Measurements from ENCODE around the gene GYS1. TPM values are rescaled to one million over a fixed set of nuclear protein-coding genes. Genes with fewer than 3 reads are reported as not detected.
"Not testable (repeated sequence)": the region's sequence is repeated elsewhere in the genome, so short reads cannot be mapped to it uniquely, and the experiment has no call there.

GYS1 gene
- total and polyA plus RNA-seq, 2 donors, result 14.0 to 22.2 TPM

- not testable (repeated sequence) for H3K27me3 ChIP-seq (ENCODE audit: control insufficient read depth in 2 of 2, insufficient read depth in 1 of 2, low read length in 1 of 2); DNase-seq (ENCODE audit: low read depth in 6 of 9, low spot score in 9 of 9)
- WGBS, result 95% methylated on average over 5 of the region's 8 CpGs
Observed at GRCh38 chr19:49030323-49030722, 37.2 kb upstream of the GYS1 start.

DNA sequence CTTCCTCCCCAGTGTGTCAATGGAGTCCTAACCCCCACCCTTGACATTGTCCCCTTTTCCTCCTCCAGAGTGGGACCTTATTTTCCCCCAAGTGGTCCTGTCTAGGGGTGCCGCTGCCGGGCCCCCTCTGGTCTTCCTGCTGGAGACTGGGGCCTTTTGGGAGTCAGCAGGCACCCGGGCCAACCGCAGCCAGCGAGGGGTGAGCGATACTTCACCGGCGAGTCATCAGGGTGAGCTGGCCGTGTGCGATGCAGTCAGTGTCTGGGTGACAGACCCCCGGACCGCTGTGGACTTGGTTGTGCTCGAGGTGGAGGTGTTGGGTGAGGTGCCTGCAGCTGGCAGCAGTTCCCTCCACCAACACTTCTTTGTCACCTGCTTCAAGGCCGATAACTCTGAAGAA is 36.6 kb upstream of the GYS1 start:
- H3K27ac ChIP-seq (ENCODE audit: low read depth in 1 of 2, low read length in 1 of 2); DNase-seq (ENCODE audit: low read depth in 6 of 9, low spot score in 9 of 9); H3K4me3 ChIP-seq (ENCODE audit: low read length in 2 of 2); H3K36me3 ChIP-seq (ENCODE audit: control insufficient read depth in 2 of 2, insufficient read depth in 2 of 2, low read length in 1 of 2); H3K4me1 ChIP-seq (ENCODE audit: control insufficient read depth in 2 of 2, insufficient read depth in 2 of 2, low read length in 2 of 2); H3K27me3 ChIP-seq (ENCODE audit: control insufficient read depth in 2 of 2, insufficient read depth in 1 of 2, low read length in 1 of 2); H3K9me3 ChIP-seq (ENCODE audit: control insufficient read depth in 2 of 2, insufficient read depth in 1 of 2, low read length in 1 of 2): not testable (repeated sequence)
- 93% methylated on average over 14 of the region's 14 CpGs for WGBS

More at GRCh38 chr19:49030323-49030722, 37.2 kb upstream of the GYS1 start:
- not testable (repeated sequence) for H3K9me3 ChIP-seq (ENCODE audit: control insufficient read depth in 2 of 2, insufficient read depth in 1 of 2, low read length in 1 of 2); H3K4me3 ChIP-seq (ENCODE audit: low read length in 2 of 2); H3K36me3 ChIP-seq (ENCODE audit: control insufficient read depth in 2 of 2, insufficient read depth in 2 of 2, low read length in 1 of 2); H3K4me1 ChIP-seq (ENCODE audit: control insufficient read depth in 2 of 2, insufficient read depth in 2 of 2, low read length in 2 of 2); H3K27ac ChIP-seq (ENCODE audit: low read depth in 1 of 2, low read length in 1 of 2)

DNA sequence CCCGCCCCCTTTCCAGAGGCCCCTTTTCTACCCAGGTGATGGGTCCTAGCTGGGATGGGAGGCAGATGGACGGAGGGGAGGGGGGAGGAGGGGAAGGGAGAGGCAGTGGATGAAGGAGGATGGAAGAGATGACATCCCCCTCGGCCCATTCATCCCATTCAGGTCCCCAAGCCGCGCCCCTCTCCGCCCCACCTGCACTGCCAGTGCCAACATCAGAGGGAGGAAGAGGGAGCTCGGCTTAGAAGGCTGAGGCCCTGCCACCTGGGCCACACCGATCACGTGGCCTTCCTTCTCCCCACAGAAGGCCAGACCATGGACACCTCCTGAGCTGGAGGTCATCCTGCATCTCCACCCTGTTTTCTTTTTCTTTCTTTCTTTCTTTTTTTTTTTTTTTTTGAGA is 35.6 kb upstream of the GYS1 start:
- H3K27ac ChIP-seq (ENCODE audit: low read depth in 1 of 2, low read length in 1 of 2); H3K27me3 ChIP-seq (ENCODE audit: control insufficient read depth in 2 of 2, insufficient read depth in 1 of 2, low read length in 1 of 2); DNase-seq (ENCODE audit: low read depth in 6 of 9, low spot score in 9 of 9); H3K4me3 ChIP-seq (ENCODE audit: low read length in 2 of 2); H3K36me3 ChIP-seq (ENCODE audit: control insufficient read depth in 2 of 2, insufficient read depth in 2 of 2, low read length in 1 of 2); H3K4me1 ChIP-seq (ENCODE audit: control insufficient read depth in 2 of 2, insufficient read depth in 2 of 2, low read length in 2 of 2); H3K9me3 ChIP-seq (ENCODE audit: control insufficient read depth in 2 of 2, insufficient read depth in 1 of 2, low read length in 1 of 2): not testable (repeated sequence)
- 89% methylated on average over 9 of the region's 9 CpGs for WGBS

DNA sequence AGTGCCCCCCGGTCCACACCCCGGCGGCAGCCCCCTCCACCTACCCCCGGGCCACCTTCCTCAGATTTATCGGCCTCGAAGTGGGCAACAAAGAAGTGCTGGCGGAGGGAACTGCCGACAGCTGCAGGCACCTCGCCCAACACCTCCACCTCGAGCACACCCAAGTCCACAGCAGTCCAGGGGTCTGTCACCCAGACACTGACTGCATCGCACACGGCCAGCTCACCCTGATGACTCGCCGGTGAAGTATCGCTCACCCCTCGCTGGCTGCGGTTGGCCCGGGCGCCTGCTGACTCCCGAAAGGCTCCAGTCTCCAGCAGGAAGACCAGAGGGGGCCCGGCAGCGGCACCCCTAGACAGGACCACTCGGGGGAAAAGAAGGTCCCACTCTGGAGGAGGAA is 32.5 kb upstream of the GYS1 start:
- WGBS, result 91% methylated on average over 23 of the region's 23 CpGs
- not testable (repeated sequence) for H3K9me3 ChIP-seq (ENCODE audit: control insufficient read depth in 2 of 2, insufficient read depth in 1 of 2, low read length in 1 of 2); H3K27ac ChIP-seq (ENCODE audit: low read depth in 1 of 2, low read length in 1 of 2); DNase-seq (ENCODE audit: low read depth in 6 of 9, low spot score in 9 of 9); H3K4me1 ChIP-seq (ENCODE audit: control insufficient read depth in 2 of 2, insufficient read depth in 2 of 2, low read length in 2 of 2); H3K36me3 ChIP-seq (ENCODE audit: control insufficient read depth in 2 of 2, insufficient read depth in 2 of 2, low read length in 1 of 2); H3K4me3 ChIP-seq (ENCODE audit: low read length in 2 of 2)
- H3K27me3 ChIP-seq (ENCODE audit: control insufficient read depth in 2 of 2, insufficient read depth in 1 of 2, low read length in 1 of 2), result peaks cover 0 to 19% of the 10 kb centered on the region in 2 donors

DNA sequence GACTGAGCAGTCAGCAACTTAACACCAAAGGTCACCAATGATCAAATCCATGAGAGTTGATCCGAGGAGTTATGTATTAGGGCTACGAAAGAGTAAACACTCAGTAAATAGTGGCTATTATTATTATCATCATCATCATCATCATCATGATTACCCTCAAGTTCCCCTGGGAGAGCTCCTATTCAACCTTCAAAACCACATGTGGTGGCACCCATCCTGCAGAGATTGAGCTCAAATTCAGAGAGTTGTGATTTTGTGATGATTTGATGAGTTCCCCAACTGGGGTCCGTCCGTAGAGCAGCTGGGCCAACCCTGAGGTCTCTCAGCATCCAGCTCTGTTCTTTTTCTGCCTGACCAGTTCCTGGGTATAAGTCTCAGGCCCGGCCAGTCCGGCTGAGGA is 32.0 kb upstream of the GYS1 start:
- peaks cover 4 to 24% of the 10 kb centered on the region in 2 donors for H3K27me3 ChIP-seq (ENCODE audit: control insufficient read depth in 2 of 2, insufficient read depth in 1 of 2, low read length in 1 of 2)
- H3K9me3 ChIP-seq (ENCODE audit: control insufficient read depth in 2 of 2, insufficient read depth in 1 of 2, low read length in 1 of 2); H3K4me3 ChIP-seq (ENCODE audit: low read length in 2 of 2); DNase-seq (ENCODE audit: low read depth in 6 of 9, low spot score in 9 of 9); H3K36me3 ChIP-seq (ENCODE audit: control insufficient read depth in 2 of 2, insufficient read depth in 2 of 2, low read length in 1 of 2); H3K4me1 ChIP-seq (ENCODE audit: control insufficient read depth in 2 of 2, insufficient read depth in 2 of 2, low read length in 2 of 2); H3K27ac ChIP-seq (ENCODE audit: low read depth in 1 of 2, low read length in 1 of 2): not testable (repeated sequence)
- WGBS, result 93% methylated on average over 4 of the region's 6 CpGs

DNA sequence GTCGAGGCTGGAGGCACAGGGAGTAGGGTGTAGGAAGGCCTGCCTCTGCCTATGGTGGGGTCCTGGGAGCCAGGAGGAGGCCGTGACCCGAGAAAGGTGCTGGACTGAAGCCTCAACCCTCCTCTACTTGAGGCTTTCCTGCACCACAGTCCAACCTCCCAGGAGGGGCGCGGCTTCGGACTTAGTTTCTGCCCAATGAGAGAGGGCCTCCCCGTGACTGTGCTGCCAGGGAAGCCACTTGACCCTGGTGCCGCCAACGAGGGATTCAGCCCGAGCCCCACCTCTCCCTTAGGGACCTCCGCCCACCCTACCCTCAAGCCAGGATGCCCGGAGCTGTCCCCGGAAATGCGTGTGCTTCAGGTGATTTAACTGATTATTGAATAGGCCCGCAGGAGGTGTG is 31.1 kb upstream of the GYS1 start, which contains the start of gene CGB3:
Gene CGB3 (minus strand): TSS at position 101 of the 400 bp plus-strand sequence. CDS start 362 bp downstream, outside the sequence.
- H3K4me3 ChIP-seq (ENCODE audit: low read length in 2 of 2); H3K36me3 ChIP-seq (ENCODE audit: control insufficient read depth in 2 of 2, insufficient read depth in 2 of 2, low read length in 1 of 2); H3K27ac ChIP-seq (ENCODE audit: low read depth in 1 of 2, low read length in 1 of 2); H3K9me3 ChIP-seq (ENCODE audit: control insufficient read depth in 2 of 2, insufficient read depth in 1 of 2, low read length in 1 of 2); DNase-seq (ENCODE audit: low read depth in 6 of 9, low spot score in 9 of 9); H3K4me1 ChIP-seq (ENCODE audit: control insufficient read depth in 2 of 2, insufficient read depth in 2 of 2, low read length in 2 of 2): not testable (repeated sequence)
- 77% methylated on average over 15 of the region's 15 CpGs for WGBS
- H3K27me3 ChIP-seq (ENCODE audit: control insufficient read depth in 2 of 2, insufficient read depth in 1 of 2, low read length in 1 of 2), result peaks cover 10 to 32% of the 10 kb centered on the region in 2 donors

DNA sequence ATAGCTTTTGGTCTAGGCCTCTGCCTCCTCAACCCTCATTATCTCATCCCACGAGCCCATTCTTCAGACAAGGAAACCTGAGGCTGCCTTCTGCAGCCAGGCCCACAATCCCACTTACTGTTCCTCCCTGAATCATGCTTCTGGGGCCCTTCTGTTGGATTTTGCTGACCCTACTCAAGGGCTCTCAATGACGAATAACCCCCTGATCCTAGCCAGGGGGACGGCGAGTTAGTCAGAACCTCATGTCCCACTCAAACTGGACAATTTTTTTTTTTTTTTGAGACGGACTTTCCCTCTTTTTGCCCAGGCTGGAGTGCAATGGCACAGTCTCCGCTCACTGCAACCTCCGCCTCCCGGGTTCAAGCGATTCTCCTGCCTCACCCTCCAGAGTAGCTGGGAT is 29.0 kb upstream of the GYS1 start:
- WGBS, result 96% methylated on average over 9 of the region's 9 CpGs
- H3K27me3 ChIP-seq (ENCODE audit: control insufficient read depth in 2 of 2, insufficient read depth in 1 of 2, low read length in 1 of 2), result peaks cover 16 to 53% of the 10 kb centered on the region in 2 donors
- H3K4me1 ChIP-seq (ENCODE audit: control insufficient read depth in 2 of 2, insufficient read depth in 2 of 2, low read length in 2 of 2), result peaks cover 3 to 14% of the 10 kb centered on the region in 2 donors
- H3K9me3 ChIP-seq (ENCODE audit: control insufficient read depth in 2 of 2, insufficient read depth in 1 of 2, low read length in 1 of 2), result no peaks in the 10 kb centered on the region
- H3K27ac ChIP-seq (ENCODE audit: low read depth in 1 of 2, low read length in 1 of 2), result no peak overlapping the region
- H3K4me3 ChIP-seq (ENCODE audit: low read length in 2 of 2), result no peak overlapping the region
- DNase-seq (ENCODE audit: low read depth in 6 of 9, low spot score in 9 of 9), result no peak
- H3K36me3 ChIP-seq (ENCODE audit: control insufficient read depth in 2 of 2, insufficient read depth in 2 of 2, low read length in 1 of 2), result no peaks in the 10 kb centered on the region

DNA sequence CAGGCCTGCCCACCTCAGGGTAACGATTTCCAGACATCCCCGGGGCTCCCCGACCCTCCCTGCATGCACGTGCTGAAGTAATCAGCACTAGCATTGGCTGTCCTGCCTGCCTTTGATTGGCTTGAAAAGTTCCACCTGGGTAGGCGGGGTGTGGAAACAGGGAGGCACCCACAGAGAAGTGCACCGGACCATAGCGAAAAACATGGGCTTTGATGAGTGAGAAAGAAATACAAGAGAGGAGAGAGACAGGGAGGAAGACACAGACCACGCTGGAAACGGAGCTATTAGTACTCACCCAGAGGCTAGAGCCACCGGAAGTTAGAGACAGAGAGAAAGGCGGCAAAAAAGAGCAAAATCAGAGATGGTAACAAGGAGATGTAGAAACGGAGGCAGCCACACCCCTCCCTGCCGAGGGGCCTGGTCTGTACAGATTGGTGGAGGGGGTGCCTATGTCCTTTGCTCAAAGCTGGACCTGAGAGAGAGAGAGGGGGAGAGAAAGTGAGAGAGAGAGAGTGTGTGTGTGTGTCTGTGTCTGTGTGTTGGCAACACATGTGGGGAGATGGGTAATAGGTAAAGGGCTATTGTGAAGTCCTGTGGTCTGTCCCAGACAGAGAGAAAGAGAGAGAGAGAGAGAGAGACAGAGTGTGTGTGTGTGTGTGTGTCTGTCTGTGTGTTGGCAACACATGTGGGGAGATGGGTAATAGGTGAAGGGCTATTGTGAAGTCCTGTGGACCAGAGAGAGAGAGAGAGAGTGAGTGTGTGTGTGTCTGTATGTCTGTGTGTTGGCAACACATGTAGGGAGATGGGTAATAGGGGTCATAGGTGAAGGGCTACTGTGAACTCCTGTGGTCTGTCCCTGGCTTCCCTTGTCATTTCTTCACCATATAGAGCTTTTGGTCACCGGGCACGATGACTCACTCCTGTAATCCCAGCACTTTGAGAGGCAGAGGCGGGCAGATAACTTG is 28.1 kb upstream of the GYS1 start:
- Histone ChIP-seq H3K27ac (ENCODE audit: low read depth in 1 of 2, low read length in 1 of 2) (no peak overlapping the region), H3K4me3 (ENCODE audit: low read length in 2 of 2) (no peak overlapping the region), H3K9me3 (ENCODE audit: control insufficient read depth in 2 of 2, insufficient read depth in 1 of 2, low read length in 1 of 2) (no peaks in the 10 kb centered on the region), H3K36me3 (ENCODE audit: control insufficient read depth in 2 of 2, insufficient read depth in 2 of 2, low read length in 1 of 2) (peaks cover under 1 to 3% of the 10 kb centered on the region in 2 donors), H3K27me3 (ENCODE audit: control insufficient read depth in 2 of 2, insufficient read depth in 1 of 2, low read length in 1 of 2) (peaks cover 16 to 54% of the 10 kb centered on the region in 2 donors), H3K4me1 (ENCODE audit: control insufficient read depth in 2 of 2, insufficient read depth in 2 of 2, low read length in 2 of 2) (peaks cover 3 to 14% of the 10 kb centered on the region in 2 donors)
- 56% methylated on average over 16 of the region's 16 CpGs for WGBS
- DNase-seq (ENCODE audit: low read depth in 6 of 9, low spot score in 9 of 9), result no peak

DNA sequence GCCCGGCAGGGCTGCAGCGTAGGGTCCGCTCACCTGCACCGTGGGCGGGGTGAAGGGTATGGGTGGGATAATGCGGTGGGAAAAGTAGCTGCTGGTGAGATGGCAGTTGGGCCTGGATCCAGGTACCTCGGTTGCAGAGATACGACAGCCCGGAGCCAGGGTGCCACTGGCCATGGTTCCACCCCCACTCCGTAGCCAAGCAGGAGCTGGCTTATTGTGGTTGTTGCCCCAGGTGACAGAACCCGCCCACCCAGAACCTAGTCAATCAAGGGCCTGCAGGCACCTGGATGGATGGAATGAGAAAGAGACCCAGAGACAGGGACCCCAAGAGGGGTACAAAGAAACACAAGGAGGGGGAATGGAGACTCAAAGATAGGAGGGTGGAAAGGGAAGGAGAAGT is 27.2 kb upstream of the GYS1 start:
- 87% methylated on average over 11 of the region's 11 CpGs for WGBS
- peaks cover 3 to 14% of the 10 kb centered on the region in 2 donors for H3K4me1 ChIP-seq (ENCODE audit: control insufficient read depth in 2 of 2, insufficient read depth in 2 of 2, low read length in 2 of 2)
- DNase-seq (ENCODE audit: low read depth in 6 of 9, low spot score in 9 of 9), result no peak
- peaks cover 16 to 54% of the 10 kb centered on the region in 2 donors for H3K27me3 ChIP-seq (ENCODE audit: control insufficient read depth in 2 of 2, insufficient read depth in 1 of 2, low read length in 1 of 2)
- H3K27ac ChIP-seq (ENCODE audit: low read depth in 1 of 2, low read length in 1 of 2), result no peak overlapping the region
- H3K36me3 ChIP-seq (ENCODE audit: control insufficient read depth in 2 of 2, insufficient read depth in 2 of 2, low read length in 1 of 2), result peaks cover 10 to 12% of the 10 kb centered on the region in 2 donors
- H3K4me3 ChIP-seq (ENCODE audit: low read length in 2 of 2), result no peak overlapping the region
- no peaks in the 10 kb centered on the region for H3K9me3 ChIP-seq (ENCODE audit: control insufficient read depth in 2 of 2, insufficient read depth in 1 of 2, low read length in 1 of 2)

All from thymus (tissue), 11 donors.